H1 (cell line): ENCODE data around the gene REPS1. TPM values are rescaled to one million over a fixed set of nuclear protein-coding genes. Genes with fewer than 3 reads are reported as not detected.

ENCODE experiments used
- CTCF ChIA-PET: fragments of 300-600 bp; sonication (Branson Sonifier 250); formaldehyde crosslinking; loops from one replicate; lab custom pipeline; 2021; ENCODE audit not compliant: partially characterized antibody; lab: Charles Lee
- POLR2A ChIA-PET: fragments of 300-600 bp; sonication (Branson Sonifier 250); formaldehyde crosslinking; loops from one replicate; lab custom pipeline; 2021; ENCODE audit warnings: inconsistent platforms; ENCODE audit not compliant: partially characterized antibody; lab: Charles Lee
- DNase-seq, 2 experiments: peaks; one replicate each; pipeline versions ENCODE4 v3.0.0 to v3.0.0-alpha.2; 2010 to 2022; ENCODE audit warnings: low spot score in 2 of 2, low read depth in 1 of 2, mixed read lengths in 1 of 2
- FAIRE-seq: peaks from 2 replicates; lab custom pipeline; 2011; peaks lifted over from hg19 to GRCh38; lab: Jason Lieb, UNC
- H2AFZ ChIP-seq: 2 replicates; pipeline ENCODE4 v1.8.1; 2012; ENCODE audit warnings: low read length, inconsistent platforms
- H2AK5ac ChIP-seq: 2 replicates; pipeline ENCODE4 v1.6.1; 2013; ENCODE audit warnings: low read depth, low read length
- H2BK120ac ChIP-seq: replicated peaks from 2 replicates; pipeline ENCODE3; 2013; ENCODE audit warnings: low read depth, low read length, inconsistent platforms
- H2BK12ac ChIP-seq: 2 replicates; pipeline ENCODE4 v1.6.1; 2013; ENCODE audit warnings: low read depth, low read length
- H2BK15ac ChIP-seq: 2 replicates; pipeline ENCODE4 v1.6.1; 2013; ENCODE audit warnings: low read length
- H2BK20ac ChIP-seq: 2 replicates; pipeline ENCODE4 v1.6.1; 2013; ENCODE audit warnings: low read length
- H2BK5ac ChIP-seq: 2 replicates; pipeline ENCODE4 v1.6.1; 2013; ENCODE audit warnings: low read depth, low read length
- H3K14ac ChIP-seq: 2 replicates; pipeline ENCODE4 v1.6.1; 2013; ENCODE audit warnings: inconsistent platforms; ENCODE audit not compliant: insufficient read length
- H3K18ac ChIP-seq: 2 replicates; pipeline ENCODE4 v1.6.1; 2013; ENCODE audit warnings: low read length; ENCODE audit errors: extremely low read depth
- H3K23ac ChIP-seq: 2 replicates; pipeline ENCODE4 v1.6.1; 2013; ENCODE audit warnings: inconsistent platforms; ENCODE audit not compliant: insufficient read length
- H3K23me2 ChIP-seq: 2 replicates; pipeline ENCODE4 v1.6.1; 2013; ENCODE audit warnings: low read depth, low read length
- H3K27ac ChIP-seq: 2 replicates; pipeline ENCODE4 v1.6.1; 2011; ENCODE audit warnings: low read depth, low read length, inconsistent platforms
- H3K27me3 ChIP-seq, 4 experiments: replicated peaks in 1 of 4; 1 replicate in 1 of 4; 2 replicates in 3 of 4; pipeline versions ENCODE4 v1.6.1 to v1.8.1; 2011 to 2013; ENCODE audit warnings: low read length in 3 of 4, mild to moderate bottlenecking in 3 of 4, inconsistent platforms in 2 of 4, mixed read lengths in 2 of 4, moderate library complexity in 1 of 4; ENCODE audit not compliant: control insufficient read depth in 3 of 4, insufficient read depth in 3 of 4; ENCODE audit errors: extremely low read depth in 1 of 4
- H3K36me3 ChIP-seq, 4 experiments: 2 replicates each; pipeline versions ENCODE4 v1.6.1 to v1.8.1; 2011 to 2013; ENCODE audit warnings: mild to moderate bottlenecking in 4 of 4, low read length in 3 of 4, moderate library complexity in 2 of 4, control low read depth in 1 of 4, inconsistent platforms in 1 of 4; ENCODE audit not compliant: insufficient read depth in 4 of 4, control insufficient read depth in 2 of 4
- H3K4ac ChIP-seq: replicated peaks from 2 replicates; pipeline ENCODE3; 2013; ENCODE audit warnings: low read length, low read depth, mixed read lengths, inconsistent platforms; ENCODE audit not compliant: insufficient read length
- H3K4me1 ChIP-seq, 4 experiments: replicated peaks in 1 of 4; 1 replicate in 1 of 4; 2 replicates in 3 of 4; pipeline versions ENCODE4 v1.6.1 to v1.8.1; 2011 to 2013; ENCODE audit warnings: low read length in 3 of 4, inconsistent platforms in 2 of 4, mixed read lengths in 1 of 4; ENCODE audit not compliant: insufficient read depth in 4 of 4, control insufficient read depth in 3 of 4
- H3K4me2 ChIP-seq, 2 experiments: 2 replicates each; pipeline versions ENCODE4 v1.6.1 to v1.8.1; 2011 to 2013; ENCODE audit warnings: low read depth in 2 of 2, low read length in 2 of 2, control low read depth in 1 of 2, inconsistent platforms in 1 of 2, mild to moderate bottlenecking in 1 of 2; ENCODE audit not compliant: insufficient read depth in 1 of 2
- H3K4me3 ChIP-seq, 4 experiments: fragments of 200-600, 300-600 bp in 1 of 4; sonication (generic), shearing (Covaris generic), sonication (Bioruptor Twin) in 1 of 4; 2 replicates each; pipeline versions ENCODE4 v1.5.1 to v1.8.1; 2011 to 2016; ENCODE audit warnings: low read length in 4 of 4, low read depth in 3 of 4, control low read depth in 2 of 4, inconsistent platforms in 2 of 4, mild to moderate bottlenecking in 2 of 4, mixed read lengths in 1 of 4, moderate library complexity in 1 of 4; ENCODE audit not compliant: insufficient read depth in 2 of 4; ENCODE audit errors: extremely low read depth in 1 of 4
- H3K56ac ChIP-seq: replicated peaks from 2 replicates; pipeline ENCODE3; 2013; ENCODE audit warnings: low read depth, mild to moderate bottlenecking, mixed read lengths, low read length, inconsistent platforms; ENCODE audit not compliant: insufficient read length
- H3K79me1 ChIP-seq: 2 replicates; pipeline ENCODE4 v1.6.1; 2013; ENCODE audit warnings: low read depth, low read length, control low read depth
- H3K79me2 ChIP-seq, 2 experiments: 2 replicates each; pipeline versions ENCODE4 v1.6.1 to v1.8.1; 2012 to 2013; ENCODE audit warnings: low read length in 2 of 2, mild to moderate bottlenecking in 2 of 2, inconsistent platforms in 1 of 2; ENCODE audit not compliant: insufficient read depth in 2 of 2, control insufficient read depth in 1 of 2
- H3K9ac ChIP-seq, 4 experiments: replicated peaks in 1 of 4; 1 replicate in 1 of 4; 2 replicates in 3 of 4; pipeline versions ENCODE4 v1.6.1 to v1.8.1; 2011 to 2013; ENCODE audit warnings: low read depth in 3 of 4, low read length in 3 of 4, control low read depth in 2 of 4, mild to moderate bottlenecking in 2 of 4, moderate library complexity in 2 of 4, inconsistent platforms in 1 of 4; ENCODE audit errors: extremely low read depth in 1 of 4
- H3K9me3 ChIP-seq, 2 experiments: 2 replicates each; pipeline versions ENCODE4 v1.6.1 to v1.8.1; 2012 to 2013; ENCODE audit warnings: mild to moderate bottlenecking in 2 of 2, moderate library complexity in 2 of 2, control low read depth in 1 of 2, inconsistent platforms in 1 of 2, low read depth in 1 of 2, low read length in 1 of 2, mixed read lengths in 1 of 2; ENCODE audit not compliant: insufficient read depth in 2 of 2
- H4K20me1 ChIP-seq, 2 experiments: replicated peaks in 1 of 2; 2 replicates each; pipeline versions ENCODE3 to v1.8.1; 2011 to 2013; ENCODE audit warnings: inconsistent platforms in 2 of 2, low read length in 2 of 2, mild to moderate bottlenecking in 1 of 2; ENCODE audit not compliant: insufficient read depth in 2 of 2, control insufficient read depth in 1 of 2
- H4K5ac ChIP-seq: 2 replicates; pipeline ENCODE4 v1.6.1; 2013; ENCODE audit warnings: low read length, low read depth, mixed read lengths, inconsistent platforms; ENCODE audit not compliant: insufficient read length
- H4K8ac ChIP-seq: 2 replicates; pipeline ENCODE4 v1.8.0; 2013; ENCODE audit warnings: mild to moderate bottlenecking, moderate library complexity, low read length, inconsistent platforms; ENCODE audit not compliant: insufficient read depth; ENCODE audit errors: extremely low read depth
- H4K91ac ChIP-seq: replicated peaks from 2 replicates; pipeline ENCODE3; 2013; ENCODE audit warnings: low read length, mixed read lengths, inconsistent platforms; ENCODE audit not compliant: insufficient read length
- ASH2L ChIP-seq: fragments of 200-600, 300-600 bp; sonication (generic); IDR thresholded peaks from one replicate; pipeline ENCODE4 v1.7.1; 2017; ENCODE audit warnings: low read length
- CTBP2 ChIP-seq: IDR thresholded peaks from 2 replicates; pipeline ENCODE4 v1.7.0; 2011; ENCODE audit warnings: borderline replicate concordance, mild to moderate bottlenecking, moderate library complexity, mixed read lengths, low read length; ENCODE audit not compliant: insufficient read depth, insufficient read length
- TAF7 ChIP-seq: optimal IDR thresholded peaks from 2 replicates; pipeline ENCODE3; 2011; ENCODE audit warnings: low read depth, mild to moderate bottlenecking, inconsistent platforms, low read length, moderate library complexity, borderline replicate concordance
- WGBS, 2 experiments: shearing (Covaris generic) in 1 of 2; methylation state at CpG; one replicate each; pipeline versions ENCODE4 v1.1.6 to v1.1.7; 2013 to 2015; ENCODE audit warnings: low lambda C conversion rate in 2 of 2, mixed read lengths in 2 of 2, inconsistent platforms in 1 of 2, low coverage in 1 of 2, missing lambda C conversion rate in 1 of 2; ENCODE audit not compliant: insufficient replicate concordance in 2 of 2, insufficient coverage in 1 of 2, insufficient read length in 1 of 2; ENCODE audit errors: extremely low coverage in 1 of 2, missing lambda C conversion rate in 1 of 2; 5-methylcytosine and 5-hydroxymethylcytosine counted together
- polyA plus RNA-seq, 7 experiments: library from polyadenylated mRNA; depleted of rRNA in 3 of 7; stranded (reverse) in 5 of 7; unstranded in 2 of 7; fragments of >200 nt in 5 of 7; fragments of 200-250 nt in 2 of 7; gene quantifications; 1 replicate in 5 of 7; 2 replicates in 1 of 7; 4 replicates in 1 of 7; pipeline versions ENCODE4 v1.2.1 to v1.2.3, GENCODE V29; 2011 to 2013; ENCODE audit warnings: missing spikeins in 2 of 7, mixed read lengths in 2 of 7
- total RNA-seq: library from RNA; stranded (reverse); fragmentation: NEBNext Ultra II Directional; extraction: Animal tissue kit (Norgen Biotek cat#: 25700); gene quantifications from 2 replicates; pipeline ENCODE4 v1.2.1, GENCODE V29; 2021

REPS1 gene
- total and polyA plus RNA-seq, 2 of the 8 experiments (the other 6 are each of a cell fraction or from before 2014, with no cell fraction given), result 52.1 to 68.9 TPM

GRCh38 chr6:138987080-138987642 lies 892 bp downstream of the REPS1 start:
- H3K4me1 ChIP-seq, result peaks cover 3 to 6% (median 6%) of the 10 kb centered on the region in 4 experiments; a peak in 4 of 7 replicates
- peaks cover 27 to 54% of the 10 kb centered on the region in 2 experiments for H3K79me2 ChIP-seq
- H3K56ac ChIP-seq, result peak overlapping the region; percentile 5
- peak overlapping the region; percentile 79 for H2BK5ac ChIP-seq
- H2BK12ac ChIP-seq, result no peak overlapping the region
- H3K18ac ChIP-seq, result peak overlapping the region; percentile 88
- FAIRE-seq (no peak), DNase-seq (no peak)
- TF ChIP-seq TAF7 (no peak), CTBP2 (peak; percentile 23), ASH2L (peak; percentile 58)
- no peak overlapping the region for H3K23ac ChIP-seq
- no peak overlapping the region for H2AFZ ChIP-seq
- peaks cover 3 to 5% of the 10 kb centered on the region in 2 experiments for H4K20me1 ChIP-seq
- no peak overlapping the region for H3K4ac ChIP-seq
- H3K36me3 ChIP-seq, result no peaks in the 10 kb centered on the region
- peak overlapping the region; percentile 67 to 85 for H3K4me2 ChIP-seq
- peak overlapping the region; percentile 97 for H4K8ac ChIP-seq
- POLR2A ChIA-PET, result interaction anchor here (0.5 to 2.6 kb wide), 15 partner anchors 12 to 171 kb away, joined by 3 to 20 read pairs (median 4); no protein-coding TSS in a partner anchor
- H4K91ac ChIP-seq, result peak overlapping the region; percentile 32
- no peak overlapping the region for H2AK5ac ChIP-seq
- no peaks in the 10 kb centered on the region for H3K9me3 ChIP-seq
- no peaks in the 10 kb centered on the region for H3K27me3 ChIP-seq
- 0 out of 2 replicates have a peak, but pooled peaks cover 3% of the 10 kb centered on the region for H3K79me1 ChIP-seq
- no peak overlapping the region for H2BK15ac ChIP-seq
- no peak overlapping the region for H2BK120ac ChIP-seq
- H4K5ac ChIP-seq, result peak overlapping the region; percentile 55
- H3K23me2 ChIP-seq, result no peaks in the 10 kb centered on the region; the same call in 1 of the 2 replicates
- CTCF ChIA-PET, result interaction anchor here (0.7 to 1.6 kb wide), 9 partner anchors 12 to 236 kb away, joined by 3 to 5 read pairs (median 3); no protein-coding TSS in a partner anchor
- peak overlapping the region; percentile 77 to 97 (median 82) for H3K4me3 ChIP-seq
- peak overlapping the region; percentile 80 to 89 (median 86); a peak in 6 of 7 replicates for H3K9ac ChIP-seq
- H3K14ac ChIP-seq, result no peak overlapping the region
- 5% methylated on average over 26 of the region's 35 CpGs; no CpG with 5 or more reads in 1 of the 2 experiments for WGBS, 2 experiments
- H3K27ac ChIP-seq, result peak overlapping the region; percentile 75; the same call in 1 of the 2 replicates
- H2BK20ac ChIP-seq, result no peak overlapping the region
